SU-DHL-6 (cell line): ENCODE measurements around the gene CEP128.

ENCODE experiments used
- H2AFZ ChIP-seq: fragments of 200-600 bp; sonication (generic); 2 replicates; pipeline ENCODE4 v1.6.1; 2014; ENCODE audit warnings: low read depth, mild to moderate bottlenecking, moderate library complexity, mixed read lengths, antibody characterized with exemption, low read length; ENCODE audit not compliant: severe bottlenecking
- H3F3A ChIP-seq: fragments of 200-600 bp; shearing (Covaris generic); 2 replicates; pipeline ENCODE4 v1.6.0; 2016; ENCODE audit warnings: antibody characterized with exemption, mild to moderate bottlenecking; ENCODE audit not compliant: insufficient read depth
- H3K27ac ChIP-seq: fragments of 200-600 bp; sonication (generic); 2 replicates; pipeline ENCODE4 v1.5.1; 2016; ENCODE audit warnings: low read depth, mild to moderate bottlenecking, low read length, moderate library complexity, mixed read lengths
- H3K27me3 ChIP-seq: fragments of 200-600 bp; sonication (generic), shearing (Covaris generic); 2 replicates; pipeline ENCODE4 v1.6.0; 2014; ENCODE audit warnings: mild to moderate bottlenecking, low read length
- H3K36me3 ChIP-seq: fragments of 200-600 bp; sonication (generic); 2 replicates; pipeline ENCODE4 v1.6.1; 2014; ENCODE audit warnings: mild to moderate bottlenecking, low read length, mixed read lengths
- H3K4me2 ChIP-seq: fragments of 300-600, 200-600 bp; shearing (Covaris generic), sonication (generic); 2 replicates; pipeline ENCODE4 v1.6.0; 2014; ENCODE audit warnings: low read length, low read depth, mild to moderate bottlenecking; ENCODE audit not compliant: poor library complexity, severe bottlenecking
- H3K4me3 ChIP-seq: fragments of 200-600 bp; sonication (generic); 2 replicates; pipeline ENCODE4 v1.5.1; 2014; ENCODE audit warnings: antibody characterized with exemption, low read length, mild to moderate bottlenecking, mixed read lengths; ENCODE audit not compliant: insufficient read depth, poor library complexity, severe bottlenecking
- H3K79me2 ChIP-seq: fragments of 200-600 bp; sonication (generic); 2 replicates; pipeline ENCODE4 v1.6.1; 2014; ENCODE audit warnings: mild to moderate bottlenecking, low read length, moderate library complexity; ENCODE audit not compliant: insufficient read depth
- H3K9ac ChIP-seq: fragments of 200-600 bp; sonication (generic); 2 replicates; pipeline ENCODE4 v1.7.0; 2014; ENCODE audit warnings: mild to moderate bottlenecking, low read length
- H3K9me2 ChIP-seq: fragments of 200-600 bp; sonication (generic); replicated peaks from 2 replicates; pipeline ENCODE4 v1.6.1; 2014; ENCODE audit warnings: low read length; ENCODE audit not compliant: insufficient read depth
- H3K9me3 ChIP-seq: fragments of 200-600 bp; sonication (generic); 2 replicates; pipeline ENCODE4 v1.6.1; 2014; ENCODE audit warnings: low read length, mixed read lengths; ENCODE audit not compliant: insufficient read depth
- H4K20me1 ChIP-seq: fragments of 200-600 bp; sonication (generic); 2 replicates; pipeline ENCODE4 v1.6.1; 2014; ENCODE audit warnings: low read depth, mild to moderate bottlenecking, antibody characterized with exemption, low read length, moderate library complexity, mixed read lengths
- CTCF ChIP-seq: fragments of 200-600 bp; sonication (generic); IDR thresholded peaks from one replicate; pipeline ENCODE4 v1.5.1; 2017; ENCODE audit warnings: antibody characterized with exemption, mild to moderate bottlenecking, low read length, moderate library complexity; ENCODE audit not compliant: insufficient read depth, poor library complexity, severe bottlenecking
- EZH2phosphoT487 ChIP-seq: fragments of 200-600 bp; sonication (generic), shearing (Covaris generic); conservative IDR thresholded peaks from 2 replicates; pipeline ENCODE4 v1.6.1; 2018; ENCODE audit warnings: mild to moderate bottlenecking, antibody characterized with exemption, low read length, moderate library complexity, mixed read lengths

The CEP128 gene

GRCh38 chr14:80933686-80934085 is 7.9 kb downstream of the CEP128 start:
- Histone ChIP-seq H3K27me3 (no peaks in the 10 kb centered on the region), H3K9me3 (no peaks in the 10 kb centered on the region), H3K9ac (no peak overlapping the region), H3K9me2 (no peaks in the 10 kb centered on the region), H2AFZ (no peak overlapping the region), H4K20me1 (no peaks in the 10 kb centered on the region), H3K4me3 (no peak overlapping the region), H3K27ac (no peak overlapping the region), H3K36me3 (no peaks in the 10 kb centered on the region), H3K4me2 (no peak overlapping the region), H3F3A (no peaks in the 10 kb centered on the region), H3K79me2 (no peaks in the 10 kb centered on the region; the same call in 1 of the 2 replicates)
- no peak for TF ChIP-seq CTCF
- TF ChIP-seq EZH2phosphoT487 = no peak

- no peaks in the 10 kb centered on the region for H3K9me2 ChIP-seq
- H2AFZ ChIP-seq = no peak overlapping the region
- no peaks in the 10 kb centered on the region for H3F3A ChIP-seq
- no peaks in the 10 kb centered on the region for H3K9me3 ChIP-seq
- H3K4me3 ChIP-seq = no peak overlapping the region
- TF ChIP-seq CTCF (no peak), EZH2phosphoT487 (no peak)
- no peak overlapping the region for H3K4me2 ChIP-seq
- H3K27ac ChIP-seq = no peak overlapping the region
- no peaks in the 10 kb centered on the region; the same call in 1 of the 2 replicates for H3K79me2 ChIP-seq
- H3K9ac ChIP-seq = no peak overlapping the region
- H4K20me1 ChIP-seq = no peaks in the 10 kb centered on the region
- H3K27me3 ChIP-seq = no peaks in the 10 kb centered on the region
- H3K36me3 ChIP-seq = no peaks in the 10 kb centered on the region
Observed at GRCh38 chr14:80933282-80933681, 8.3 kb downstream of the CEP128 start.

- no peak for TF ChIP-seq CTCF
- no peak for TF ChIP-seq EZH2phosphoT487
- H3K79me2 ChIP-seq = no peaks in the 10 kb centered on the region; the same call in 1 of the 2 replicates
- no peak overlapping the region for H3K9ac ChIP-seq
- H3F3A ChIP-seq = no peaks in the 10 kb centered on the region
- no peaks in the 10 kb centered on the region for H3K9me3 ChIP-seq
- H3K27ac ChIP-seq = peak overlapping the region; percentile 51
- H3K4me2 ChIP-seq = peak overlapping the region; percentile 37
- H4K20me1 ChIP-seq = no peaks in the 10 kb centered on the region
- H3K4me3 ChIP-seq = no peak overlapping the region
- no peaks in the 10 kb centered on the region for H3K27me3 ChIP-seq
- no peak overlapping the region for H2AFZ ChIP-seq
- no peaks in the 10 kb centered on the region for H3K36me3 ChIP-seq
- H3K9me2 ChIP-seq = no peaks in the 10 kb centered on the region
Observed at GRCh38 chr14:80930836-80931389, 10.6 kb downstream of the CEP128 start.
